NB4 (cell line): ENCODE measurements around the gene PLCE1.

Source experiments
- CTCF ChIP-seq: IDR thresholded peaks from one replicate; pipeline ENCODE4 v1.5.1; 2012; ENCODE audit warnings: low read depth, low read length
- POLR2A ChIP-seq: IDR thresholded peaks from 2 replicates; pipeline ENCODE4 v1.6.1; 2011; ENCODE audit warnings: mild to moderate bottlenecking; ENCODE audit not compliant: insufficient read length; ENCODE audit errors: extremely low read depth

GRCh38 chr10:94010886-94011285, 17.2 kb downstream of the PLCE1 start:
- TF ChIP-seq CTCF (no peak), POLR2A (no peak)
